IMR-90 (cell line): Measurements from ENCODE around the gene DHDH.

ENCODE experiments used
- CHD1 ChIP-seq: IDR thresholded peaks from 2 replicates; pipeline ENCODE4 v1.6.1; 2012; ENCODE audit warnings: low read depth, low read length, improper control_type of control experiment
- POLR2A ChIP-seq: IDR thresholded peaks from 2 replicates; pipeline ENCODE4 v1.6.1; 2012; ENCODE audit warnings: mild to moderate bottlenecking, low read depth, low read length
- RAD21 ChIP-seq: IDR thresholded peaks from 2 replicates; pipeline ENCODE4 v1.6.1; 2012; ENCODE audit warnings: low read length, improper control_type of control experiment
- RCOR1 ChIP-seq: IDR thresholded peaks from 2 replicates; pipeline ENCODE4 v1.6.1; 2012; ENCODE audit warnings: mild to moderate bottlenecking, low read length, improper control_type of control experiment; ENCODE audit not compliant: insufficient replicate concordance
- TF ChIP-seq, protein P1 (sequence below): conservative IDR thresholded peaks from 2 replicates; pipeline ENCODE4 v1.5.1; 2012; ENCODE audit warnings: mild to moderate bottlenecking, low read depth, low read length, improper control_type of control experiment

DNA sequence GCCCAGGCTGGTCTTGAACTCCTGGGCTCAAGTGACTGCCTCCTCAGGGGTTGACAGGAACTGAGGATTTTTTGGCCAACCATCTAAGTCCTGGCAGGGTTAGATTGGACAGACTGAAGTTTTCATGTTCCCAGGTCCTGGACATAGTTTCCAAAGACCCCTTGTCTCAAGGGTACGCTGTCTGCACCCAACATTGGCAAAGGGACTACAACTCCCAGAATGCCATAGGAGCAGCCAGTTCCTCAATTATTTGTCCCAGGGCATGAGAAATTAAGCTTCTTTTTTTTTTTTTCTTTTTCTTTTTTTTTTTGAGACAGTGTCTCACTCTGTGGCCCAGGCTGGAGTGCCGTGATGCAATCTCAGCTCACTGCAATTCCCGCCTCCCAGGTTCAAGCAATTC is 52.7 kb downstream of the DHDH start:
- TF ChIP-seq, protein P1, sequence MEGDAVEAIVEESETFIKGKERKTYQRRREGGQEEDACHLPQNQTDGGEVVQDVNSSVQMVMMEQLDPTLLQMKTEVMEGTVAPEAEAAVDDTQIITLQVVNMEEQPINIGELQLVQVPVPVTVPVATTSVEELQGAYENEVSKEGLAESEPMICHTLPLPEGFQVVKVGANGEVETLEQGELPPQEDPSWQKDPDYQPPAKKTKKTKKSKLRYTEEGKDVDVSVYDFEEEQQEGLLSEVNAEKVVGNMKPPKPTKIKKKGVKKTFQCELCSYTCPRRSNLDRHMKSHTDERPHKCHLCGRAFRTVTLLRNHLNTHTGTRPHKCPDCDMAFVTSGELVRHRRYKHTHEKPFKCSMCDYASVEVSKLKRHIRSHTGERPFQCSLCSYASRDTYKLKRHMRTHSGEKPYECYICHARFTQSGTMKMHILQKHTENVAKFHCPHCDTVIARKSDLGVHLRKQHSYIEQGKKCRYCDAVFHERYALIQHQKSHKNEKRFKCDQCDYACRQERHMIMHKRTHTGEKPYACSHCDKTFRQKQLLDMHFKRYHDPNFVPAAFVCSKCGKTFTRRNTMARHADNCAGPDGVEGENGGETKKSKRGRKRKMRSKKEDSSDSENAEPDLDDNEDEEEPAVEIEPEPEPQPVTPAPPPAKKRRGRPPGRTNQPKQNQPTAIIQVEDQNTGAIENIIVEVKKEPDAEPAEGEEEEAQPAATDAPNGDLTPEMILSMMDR, result no peak
- TF ChIP-seq CHD1 (no peak), RAD21 (no peak), RCOR1 (no peak), POLR2A (no peak)
